ENCODE results near the gene SAMMSON.

DNA sequence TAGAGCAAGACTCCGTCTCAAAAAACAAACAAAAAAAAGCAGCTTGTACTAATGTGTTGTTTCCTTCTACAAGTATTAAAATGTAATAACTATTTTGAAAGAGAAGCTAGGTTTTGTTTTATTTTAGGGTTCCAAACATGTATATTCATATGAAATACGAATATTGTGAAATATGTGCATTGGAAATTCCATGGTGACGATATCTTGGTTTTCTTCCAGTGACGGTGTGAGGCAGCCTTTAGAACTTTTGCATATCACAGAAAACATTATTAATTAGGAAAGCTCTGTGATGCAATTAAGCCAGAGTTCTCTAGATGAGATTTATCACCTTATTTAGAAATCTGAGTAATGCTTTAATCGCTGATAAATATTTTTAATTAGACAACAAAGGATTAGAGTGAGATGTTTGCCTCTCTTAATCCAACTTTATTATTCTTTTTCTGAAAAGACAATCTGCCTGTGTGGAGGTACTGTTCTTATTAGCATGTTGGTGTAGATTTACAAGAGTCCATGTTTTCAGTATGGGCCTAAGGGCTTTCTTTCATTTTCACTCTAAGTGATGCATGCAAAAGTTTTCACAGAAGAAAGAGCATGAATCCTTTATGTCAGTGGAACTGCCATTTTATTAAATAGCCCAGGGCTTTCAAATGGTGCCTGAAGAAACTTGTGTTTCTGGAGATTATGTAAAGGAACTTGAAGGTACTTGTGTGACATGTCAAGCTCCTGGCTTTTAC is 37.7 kb upstream of the SAMMSON start:
- TF ChIP-seq EGR1 (IDR thresholded peaks at IDR 0.05) = no peak
- no peak for TF ChIP-seq TAF1 (IDR thresholded peaks at IDR 0.05; ENCODE audit: low read depth)
- no peak for TF ChIP-seq NFIC (IDR thresholded peaks at IDR 0.05)
- TF ChIP-seq, protein P1, sequence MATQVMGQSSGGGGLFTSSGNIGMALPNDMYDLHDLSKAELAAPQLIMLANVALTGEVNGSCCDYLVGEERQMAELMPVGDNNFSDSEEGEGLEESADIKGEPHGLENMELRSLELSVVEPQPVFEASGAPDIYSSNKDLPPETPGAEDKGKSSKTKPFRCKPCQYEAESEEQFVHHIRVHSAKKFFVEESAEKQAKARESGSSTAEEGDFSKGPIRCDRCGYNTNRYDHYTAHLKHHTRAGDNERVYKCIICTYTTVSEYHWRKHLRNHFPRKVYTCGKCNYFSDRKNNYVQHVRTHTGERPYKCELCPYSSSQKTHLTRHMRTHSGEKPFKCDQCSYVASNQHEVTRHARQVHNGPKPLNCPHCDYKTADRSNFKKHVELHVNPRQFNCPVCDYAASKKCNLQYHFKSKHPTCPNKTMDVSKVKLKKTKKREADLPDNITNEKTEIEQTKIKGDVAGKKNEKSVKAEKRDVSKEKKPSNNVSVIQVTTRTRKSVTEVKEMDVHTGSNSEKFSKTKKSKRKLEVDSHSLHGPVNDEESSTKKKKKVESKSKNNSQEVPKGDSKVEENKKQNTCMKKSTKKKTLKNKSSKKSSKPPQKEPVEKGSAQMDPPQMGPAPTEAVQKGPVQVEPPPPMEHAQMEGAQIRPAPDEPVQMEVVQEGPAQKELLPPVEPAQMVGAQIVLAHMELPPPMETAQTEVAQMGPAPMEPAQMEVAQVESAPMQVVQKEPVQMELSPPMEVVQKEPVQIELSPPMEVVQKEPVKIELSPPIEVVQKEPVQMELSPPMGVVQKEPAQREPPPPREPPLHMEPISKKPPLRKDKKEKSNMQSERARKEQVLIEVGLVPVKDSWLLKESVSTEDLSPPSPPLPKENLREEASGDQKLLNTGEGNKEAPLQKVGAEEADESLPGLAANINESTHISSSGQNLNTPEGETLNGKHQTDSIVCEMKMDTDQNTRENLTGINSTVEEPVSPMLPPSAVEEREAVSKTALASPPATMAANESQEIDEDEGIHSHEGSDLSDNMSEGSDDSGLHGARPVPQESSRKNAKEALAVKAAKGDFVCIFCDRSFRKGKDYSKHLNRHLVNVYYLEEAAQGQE (IDR thresholded peaks at IDR 0.05; ENCODE audit: low read depth) = no peak
- no peak for TF ChIP-seq FOXM1 (IDR thresholded peaks at IDR 0.05; ENCODE audit: borderline replicate concordance, low read depth)
- no peak for TF ChIP-seq CEBPB (IDR thresholded peaks at IDR 0.05)
- TF ChIP-seq, protein P2, sequence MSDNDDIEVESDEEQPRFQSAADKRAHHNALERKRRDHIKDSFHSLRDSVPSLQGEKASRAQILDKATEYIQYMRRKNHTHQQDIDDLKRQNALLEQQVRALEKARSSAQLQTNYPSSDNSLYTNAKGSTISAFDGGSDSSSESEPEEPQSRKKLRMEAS (IDR thresholded peaks at IDR 0.05) = no peak
- TF ChIP-seq, protein P3, sequence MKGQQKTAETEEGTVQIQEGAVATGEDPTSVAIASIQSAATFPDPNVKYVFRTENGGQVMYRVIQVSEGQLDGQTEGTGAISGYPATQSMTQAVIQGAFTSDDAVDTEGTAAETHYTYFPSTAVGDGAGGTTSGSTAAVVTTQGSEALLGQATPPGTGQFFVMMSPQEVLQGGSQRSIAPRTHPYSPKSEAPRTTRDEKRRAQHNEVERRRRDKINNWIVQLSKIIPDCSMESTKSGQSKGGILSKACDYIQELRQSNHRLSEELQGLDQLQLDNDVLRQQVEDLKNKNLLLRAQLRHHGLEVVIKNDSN (IDR thresholded peaks at IDR 0.05) = no peak
- no peak for TF ChIP-seq EP300 (IDR thresholded peaks at IDR 0.05; ENCODE audit: borderline replicate concordance)
- TF ChIP-seq TEAD4 (IDR thresholded peaks at IDR 0.05) = no peak
- no peak for TF ChIP-seq CREB1 (IDR thresholded peaks at IDR 0.05; ENCODE audit: low read depth)

All from Ishikawa (cell line).